HFFc6 (cell line): ENCODE data around the gene REPS2. TPM values are rescaled to one million over a fixed set of nuclear protein-coding genes. Genes with fewer than 3 reads are reported as not detected.
A peak's percentile ranks its signal among the peaks of the same experiment; 100 is the strongest.

Experiments
- DNase-seq: peaks from one replicate; pipeline ENCODE4 v3.0.0-alpha.2; 2018
- H3K27ac Mint-ChIP-seq: 2 replicates; pipeline ENCODE4 v1.8.0; 2020; ENCODE audit warnings: mild to moderate bottlenecking, mixed read lengths
- H3K27me3 Mint-ChIP-seq: 2 replicates; pipeline ENCODE4 v1.8.0; 2021; ENCODE audit warnings: mild to moderate bottlenecking, moderate library complexity, mixed read lengths; ENCODE audit not compliant: insufficient read depth
- H3K36me3 Mint-ChIP-seq: 2 replicates; pipeline ENCODE4 v1.8.0; 2021; ENCODE audit warnings: low read depth, mixed read lengths
- H3K4me1 Mint-ChIP-seq: 2 replicates; pipeline ENCODE4 v1.8.0; 2020; ENCODE audit warnings: low read depth, mixed read lengths
- H3K4me3 Mint-ChIP-seq: 2 replicates; pipeline ENCODE4 v1.8.0; 2020; ENCODE audit warnings: mild to moderate bottlenecking, moderate library complexity, mixed read lengths
- H3K9me3 Mint-ChIP-seq: 2 replicates; pipeline ENCODE4 v1.8.0; 2020; ENCODE audit warnings: mild to moderate bottlenecking, mixed read lengths
- total RNA-seq, 6 experiments: library from RNA; stranded (reverse); fragmentation: NEBNext Ultra II Directional; extraction: Animal tissue kit (Norgen Biotek cat#: 25700); gene quantifications; 2 replicates in 1 of 6; 3 replicates in 5 of 6; pipeline ENCODE4 v1.2.3, GENCODE V29; 2021
- TF ChIP-seq, protein P1 (sequence below): fragments of 200-600 bp; sonication (generic); IDR thresholded peaks from 2 replicates; pipeline ENCODE4 v1.5.0; 2021; ENCODE audit warnings: antibody characterized with exemption, mild to moderate bottlenecking

Gene REPS2
- total RNA-seq, 6 experiments from 2014 or later = 0.06 to 0.23 (median 0.10) TPM; not detected in 1

GRCh38 chrX:17005712-17006368 lies 59.4 kb downstream of the REPS2 start:
- Mint-ChIP-seq H3K36me3 (no peaks in the 10 kb centered on the region), H3K4me3 (no peak overlapping the region), H3K27ac (no peak overlapping the region), H3K4me1 (no peaks in the 10 kb centered on the region), H3K9me3 (no peaks in the 10 kb centered on the region), H3K27me3 (peaks cover 6% of the 10 kb centered on the region; the same call in 1 of the 2 replicates)
- TF ChIP-seq, protein P1, sequence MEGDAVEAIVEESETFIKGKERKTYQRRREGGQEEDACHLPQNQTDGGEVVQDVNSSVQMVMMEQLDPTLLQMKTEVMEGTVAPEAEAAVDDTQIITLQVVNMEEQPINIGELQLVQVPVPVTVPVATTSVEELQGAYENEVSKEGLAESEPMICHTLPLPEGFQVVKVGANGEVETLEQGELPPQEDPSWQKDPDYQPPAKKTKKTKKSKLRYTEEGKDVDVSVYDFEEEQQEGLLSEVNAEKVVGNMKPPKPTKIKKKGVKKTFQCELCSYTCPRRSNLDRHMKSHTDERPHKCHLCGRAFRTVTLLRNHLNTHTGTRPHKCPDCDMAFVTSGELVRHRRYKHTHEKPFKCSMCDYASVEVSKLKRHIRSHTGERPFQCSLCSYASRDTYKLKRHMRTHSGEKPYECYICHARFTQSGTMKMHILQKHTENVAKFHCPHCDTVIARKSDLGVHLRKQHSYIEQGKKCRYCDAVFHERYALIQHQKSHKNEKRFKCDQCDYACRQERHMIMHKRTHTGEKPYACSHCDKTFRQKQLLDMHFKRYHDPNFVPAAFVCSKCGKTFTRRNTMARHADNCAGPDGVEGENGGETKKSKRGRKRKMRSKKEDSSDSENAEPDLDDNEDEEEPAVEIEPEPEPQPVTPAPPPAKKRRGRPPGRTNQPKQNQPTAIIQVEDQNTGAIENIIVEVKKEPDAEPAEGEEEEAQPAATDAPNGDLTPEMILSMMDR = no peak
- no peak for DNase-seq

GRCh38 chrX:17007134-17007768 lies 60.8 kb downstream of the REPS2 start:
- TF ChIP-seq, protein P1 = peak; percentile 54; the same call in 1 of the 2 replicates
- Mint-ChIP-seq H3K9me3 (no peaks in the 10 kb centered on the region), H3K4me3 (no peak overlapping the region), H3K36me3 (no peaks in the 10 kb centered on the region), H3K4me1 (no peaks in the 10 kb centered on the region), H3K27me3 (no peaks in the 10 kb centered on the region), H3K27ac (no peak overlapping the region)
- no peak for DNase-seq

DNA sequence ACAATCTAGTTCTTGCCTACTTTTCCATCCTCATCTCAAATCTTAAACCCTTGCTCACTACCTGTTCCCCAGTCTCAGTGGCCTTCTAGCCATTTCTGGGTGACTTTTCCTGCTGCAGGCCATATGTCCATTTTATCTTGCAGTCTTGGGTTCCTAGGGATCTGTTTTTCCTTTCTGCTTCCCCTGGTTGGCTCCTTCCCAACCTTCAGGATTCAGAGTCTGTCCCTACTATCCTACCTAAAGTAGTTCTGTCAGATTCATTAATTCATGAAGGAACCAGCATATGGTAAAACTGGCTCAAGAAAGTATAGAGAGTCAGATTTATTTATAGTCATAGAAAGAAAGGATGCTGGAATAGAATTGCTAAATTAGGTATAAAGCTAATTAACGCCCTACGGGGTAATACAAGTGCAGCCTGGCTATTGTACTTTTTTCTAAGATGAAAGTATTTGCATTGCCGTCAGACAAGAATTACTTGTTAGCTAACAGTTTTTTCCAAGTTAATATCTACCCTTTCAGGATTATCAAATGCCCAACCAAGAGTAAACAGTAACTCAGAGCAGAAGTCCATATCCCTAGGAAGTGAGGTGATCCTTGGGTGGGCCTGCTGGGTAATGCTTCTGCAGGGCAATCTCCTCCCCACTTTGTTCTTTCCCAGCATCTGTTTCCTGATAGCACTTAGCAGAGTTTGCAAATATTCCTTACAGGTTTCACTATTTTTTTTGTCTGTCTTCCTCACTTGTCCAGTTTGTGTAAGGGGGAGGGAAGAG lies 63.6 kb downstream of the REPS2 start:
- Mint-ChIP-seq H3K4me3 (no peak overlapping the region), H3K4me1 (no peaks in the 10 kb centered on the region), H3K27me3 (no peaks in the 10 kb centered on the region), H3K27ac (no peak overlapping the region), H3K9me3 (no peaks in the 10 kb centered on the region), H3K36me3 (no peaks in the 10 kb centered on the region)
- TF ChIP-seq, protein P1 = no peak
- no peak for DNase-seq

- no peak overlapping the region for H3K27ac Mint-ChIP-seq
- H3K36me3 Mint-ChIP-seq = no peaks in the 10 kb centered on the region
- TF ChIP-seq, protein P1 = no peak
- no peak overlapping the region for H3K4me3 Mint-ChIP-seq
- no peaks in the 10 kb centered on the region for H3K9me3 Mint-ChIP-seq
- H3K27me3 Mint-ChIP-seq = no peaks in the 10 kb centered on the region
- DNase-seq = no peak
- no peaks in the 10 kb centered on the region for H3K4me1 Mint-ChIP-seq
Observed at GRCh38 chrX:17012465-17012864, 66.0 kb downstream of the REPS2 start.

GRCh38 chrX:17014216-17014615 lies 67.8 kb downstream of the REPS2 start:
- no peak for DNase-seq
- H3K27ac Mint-ChIP-seq = no peak overlapping the region
- no peaks in the 10 kb centered on the region for H3K9me3 Mint-ChIP-seq
- H3K4me1 Mint-ChIP-seq = no peaks in the 10 kb centered on the region
- no peak overlapping the region for H3K4me3 Mint-ChIP-seq
- H3K27me3 Mint-ChIP-seq = peaks cover 1% of the 10 kb centered on the region; the same call in 1 of the 2 replicates
- H3K36me3 Mint-ChIP-seq = no peaks in the 10 kb centered on the region
- TF ChIP-seq, protein P1 = no peak
